Measurements from ENCODE around the gene MEI1. TPM values are rescaled to one million over a fixed set of nuclear protein-coding genes. Genes with fewer than 3 reads are reported as not detected.

Gene MEI1
- polyA plus RNA-seq, 1 donor (not counting 4 experiments of a cell fraction or from before 2014, with no cell fraction given), result 0.10 TPM

- Histone ChIP-seq H3K4me1 (ENCODE audit: control insufficient read depth, extremely low read depth, insufficient read depth, low read length) (peaks cover 11% of the 10 kb centered on the region), H3K27ac (ENCODE audit: control insufficient read depth, insufficient read depth, low read length) (no peak overlapping the region), H3K79me2 (ENCODE audit: control insufficient read depth, insufficient read depth, low read length) (no peaks in the 10 kb centered on the region), H4K20me1 (ENCODE audit: control insufficient read depth, extremely low read depth, insufficient read depth, low read length) (no peaks in the 10 kb centered on the region), H3K9me1 (ENCODE audit: control insufficient read depth, extremely low read depth, insufficient read depth, low read length) (no peaks in the 10 kb centered on the region), H2AFZ (ENCODE audit: control insufficient read depth, low read length) (no peak overlapping the region), H3K4me2 (ENCODE audit: control insufficient read depth, extremely low read depth, insufficient read depth, low read depth, low read length) (no peak overlapping the region), H3K4me3 (ENCODE audit: control insufficient read depth in 2 of 3, extremely low read depth in 1 of 3, insufficient read depth in 2 of 3, low read depth in 1 of 3, low read length in 3 of 3) (no peak overlapping the region), H3K27me3 (ENCODE audit: control insufficient read depth, extremely low read depth, insufficient read depth, low read length) (no peaks in the 10 kb centered on the region), H3K9me3 (ENCODE audit: control insufficient read depth, low read depth, low read length) (no peaks in the 10 kb centered on the region), H3K9ac (ENCODE audit: control insufficient read depth, extremely low read depth, insufficient read depth, low read length) (no peak overlapping the region), H3K36me3 (ENCODE audit: control insufficient read depth in 2 of 2, extremely low read depth in 1 of 2, insufficient read depth in 2 of 2, low read length in 2 of 2) (no peaks in the 10 kb centered on the region)
- dilution Hi-C loops (cut with MboI; ENCODE audit: extremely low pct_ligation_motif_present, low sequenced_read_pairs), result no loop called here
- DNase-seq (ENCODE audit: low read depth, low spot score) (no peak), FAIRE-seq (no peak)
- TF ChIP-seq EZH2 (IDR thresholded peaks at IDR 0.05; ENCODE audit: low read length) (no peak), CTCF (optimal IDR thresholded peaks at IDR 0.05 in 1 of 3, IDR thresholded peaks at IDR 0.05 in 1 of 3, conservative IDR thresholded peaks at IDR 0.05 in 1 of 3; ENCODE audit: extremely low read depth in 1 of 3, insufficient read depth in 2 of 3, low read length in 3 of 3) (no peak)
These were observed 733 bp downstream of the MEI1 start for GRCh38 chr22:41700108-41700364.

- Histone ChIP-seq H3K4me1 (ENCODE audit: control insufficient read depth, extremely low read depth, insufficient read depth, low read length) (peaks cover under 1% of the 10 kb centered on the region), H3K9me1 (ENCODE audit: control insufficient read depth, extremely low read depth, insufficient read depth, low read length) (no peaks in the 10 kb centered on the region), H3K4me3 (ENCODE audit: control insufficient read depth in 2 of 3, extremely low read depth in 1 of 3, insufficient read depth in 2 of 3, low read depth in 1 of 3, low read length in 3 of 3) (no peak overlapping the region), H3K36me3 (ENCODE audit: control insufficient read depth in 2 of 2, extremely low read depth in 1 of 2, insufficient read depth in 2 of 2, low read length in 2 of 2) (no peaks in the 10 kb centered on the region), H2AFZ (ENCODE audit: control insufficient read depth, low read length) (no peak overlapping the region), H3K27ac (ENCODE audit: control insufficient read depth, insufficient read depth, low read length) (no peak overlapping the region), H3K9ac (ENCODE audit: control insufficient read depth, extremely low read depth, insufficient read depth, low read length) (no peak overlapping the region), H4K20me1 (ENCODE audit: control insufficient read depth, extremely low read depth, insufficient read depth, low read length) (no peaks in the 10 kb centered on the region), H3K27me3 (ENCODE audit: control insufficient read depth, extremely low read depth, insufficient read depth, low read length) (no peaks in the 10 kb centered on the region), H3K79me2 (ENCODE audit: control insufficient read depth, insufficient read depth, low read length) (no peaks in the 10 kb centered on the region), H3K4me2 (ENCODE audit: control insufficient read depth, extremely low read depth, insufficient read depth, low read depth, low read length) (no peak overlapping the region), H3K9me3 (ENCODE audit: control insufficient read depth, low read depth, low read length) (no peaks in the 10 kb centered on the region)
- FAIRE-seq, result no peak
- dilution Hi-C loops (cut with MboI; ENCODE audit: extremely low pct_ligation_motif_present, low sequenced_read_pairs), result no loop called here
- DNase-seq (ENCODE audit: low read depth, low spot score), result no peak
- TF ChIP-seq EZH2 (IDR thresholded peaks at IDR 0.05; ENCODE audit: low read length), result no peak
- TF ChIP-seq CTCF (optimal IDR thresholded peaks at IDR 0.05 in 1 of 3, IDR thresholded peaks at IDR 0.05 in 1 of 3, conservative IDR thresholded peaks at IDR 0.05 in 1 of 3; ENCODE audit: extremely low read depth in 1 of 3, insufficient read depth in 2 of 3, low read length in 3 of 3), result no peak
These were observed 3.5 kb downstream of the MEI1 start for GRCh38 chr22:41702763-41703162.
